GM18858 (cell line): ENCODE data around the gene ANO10.

ENCODE experiments used
- ATAC-seq: cut with Tn5 transposase; IDR thresholded peaks from one replicate; pipeline ENCODE4 v1.9.1; 2021; ENCODE audit not compliant: unreplicated experiment

ANO10 gene

DNA sequence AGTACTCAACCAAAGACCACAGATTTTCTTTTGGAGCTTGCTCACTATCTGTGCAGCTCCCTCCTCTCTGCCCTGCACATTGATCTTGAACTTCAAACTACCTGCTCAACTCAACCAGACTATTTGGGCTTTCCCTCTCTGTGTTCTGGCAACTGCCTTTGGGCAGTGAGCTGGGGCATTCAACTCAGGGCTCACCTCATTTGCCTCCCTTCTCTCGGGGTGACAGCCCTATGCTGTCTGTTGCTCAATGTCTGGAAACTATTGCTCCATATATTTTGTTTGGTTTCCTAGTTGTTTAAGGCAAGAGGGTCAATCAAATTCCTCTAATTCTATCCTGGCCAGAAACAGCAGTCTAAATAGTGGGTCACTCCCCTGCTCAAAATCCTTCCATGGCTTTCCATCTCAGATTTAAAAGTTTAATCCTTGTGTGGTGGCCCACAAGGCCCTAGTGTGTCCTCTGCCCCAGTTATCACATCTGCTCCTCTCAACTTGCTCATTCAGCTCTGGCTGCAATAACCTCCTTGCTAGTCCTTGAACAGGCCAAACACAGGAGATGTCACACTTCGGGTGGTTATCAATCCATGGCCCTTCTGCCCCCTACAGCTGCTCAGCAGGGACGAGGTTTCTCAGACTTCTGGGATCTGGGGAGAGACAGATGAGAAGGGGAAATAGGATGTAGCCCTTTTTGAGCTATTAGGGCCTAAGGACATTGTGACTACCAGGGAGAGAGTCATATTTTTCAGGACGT, 267.7 kb downstream of the ANO10 start:
- no peak for ATAC-seq

DNA sequence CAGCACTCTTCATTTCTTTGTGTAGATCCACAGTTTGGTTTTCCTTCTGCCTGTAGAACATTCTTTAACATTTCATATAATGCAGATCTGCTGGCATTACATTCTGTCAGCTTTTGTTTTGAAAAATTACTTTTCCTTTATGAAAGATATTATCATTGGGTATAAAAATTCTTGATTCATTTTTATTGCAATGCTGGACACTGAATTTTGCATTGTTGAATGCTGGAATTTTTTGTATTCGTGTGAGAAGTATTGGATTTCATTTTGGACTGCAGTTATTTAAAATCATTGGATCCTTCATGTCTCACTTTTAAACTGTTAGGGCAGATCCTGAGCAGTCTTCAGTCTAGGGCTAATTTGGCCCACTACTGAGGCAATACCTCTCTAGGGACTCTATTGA, 268.4 kb downstream of the ANO10 start:
- ATAC-seq, result no peak

DNA sequence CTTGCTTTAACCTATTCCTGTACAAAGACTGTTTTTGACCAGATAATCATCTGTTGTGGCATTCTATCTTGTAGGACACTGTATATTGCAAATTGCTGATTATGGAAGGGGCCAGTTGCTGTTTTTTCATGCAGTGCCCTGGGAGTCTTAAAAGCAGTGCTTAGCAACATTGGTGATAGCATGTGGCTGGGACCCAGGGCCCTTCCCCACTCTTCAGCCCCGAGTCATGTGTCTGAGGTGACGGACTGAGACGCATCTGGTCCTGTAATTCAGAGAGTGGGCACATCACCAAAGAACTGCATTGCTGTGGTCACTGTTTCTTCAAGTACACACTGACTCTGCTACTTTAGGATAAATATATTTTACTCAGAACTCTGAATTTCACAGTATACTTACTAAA, 272.1 kb downstream of the ANO10 start:
- ATAC-seq, result no peak

DNA sequence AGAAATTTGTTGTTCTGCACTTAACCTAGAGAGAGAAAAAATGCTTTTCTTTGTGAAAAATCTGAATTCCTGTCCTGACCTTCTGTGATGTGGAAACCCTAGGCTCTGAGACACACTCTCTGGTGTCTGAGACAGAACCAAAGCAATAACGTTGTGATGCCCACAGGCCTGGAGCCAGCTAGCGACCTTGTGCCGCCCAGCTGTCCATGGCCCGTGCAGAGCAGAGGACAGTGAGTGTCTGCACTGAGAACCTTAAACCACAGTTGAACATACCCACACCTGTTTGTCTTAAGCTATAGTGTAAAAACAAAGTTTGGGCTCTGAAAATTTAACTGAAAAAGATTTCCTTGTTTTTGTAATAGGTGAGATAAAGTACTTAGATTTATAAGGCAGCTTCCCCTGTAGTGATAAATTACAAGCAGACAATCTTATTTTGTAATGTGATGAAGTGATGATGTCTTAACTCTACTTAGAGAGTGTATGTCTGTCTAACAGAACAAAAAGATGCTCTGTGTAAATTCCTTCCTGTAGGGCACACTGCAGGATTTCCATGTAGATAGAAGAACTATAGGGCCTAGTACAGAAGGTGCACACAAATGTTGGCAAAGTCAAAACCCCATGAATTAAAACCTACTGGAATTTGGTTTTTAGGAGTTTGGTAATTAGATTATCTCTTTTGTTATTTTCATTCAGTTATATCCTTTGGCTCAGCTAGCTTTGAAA, 272.8 kb downstream of the ANO10 start:
- no peak for ATAC-seq

DNA sequence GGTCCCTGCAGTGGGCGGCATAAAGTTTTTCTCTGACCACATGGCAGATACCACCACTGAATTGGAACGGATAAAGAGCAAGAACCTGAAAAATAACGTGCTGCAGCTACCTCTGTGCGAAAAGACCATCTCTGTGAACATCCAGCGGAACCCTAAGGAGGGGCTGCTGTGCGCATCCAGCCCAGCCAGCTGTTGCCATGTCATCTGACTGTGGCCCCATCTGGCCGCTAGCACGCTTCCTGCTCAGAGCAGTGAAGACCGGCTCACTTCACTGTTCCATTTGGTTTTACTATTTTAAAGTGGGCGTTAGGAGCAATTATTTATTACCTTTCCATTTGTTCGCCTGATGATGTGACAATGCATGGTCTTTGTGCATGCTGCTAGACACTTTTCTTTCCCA, 273.5 kb downstream of the ANO10 start:
- no peak for ATAC-seq

DNA sequence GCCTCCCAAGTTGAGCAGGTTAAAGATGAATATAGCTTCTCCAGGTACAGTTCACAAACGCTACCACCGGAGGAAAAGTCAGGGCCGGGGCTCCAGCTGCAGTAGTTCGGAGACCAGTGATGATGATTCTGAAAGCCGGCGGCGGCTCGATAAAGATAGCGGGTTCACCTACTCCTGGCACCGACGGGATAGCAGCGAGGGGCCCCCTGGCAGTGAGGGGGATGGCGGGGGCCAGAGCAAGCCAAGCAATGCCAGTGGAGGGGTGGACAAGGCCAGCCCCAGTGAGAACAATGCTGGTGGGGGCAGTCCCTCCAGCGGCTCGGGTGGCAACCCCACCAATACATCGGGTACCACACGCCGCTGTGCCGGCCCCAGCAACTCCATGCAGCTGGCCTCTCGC, 274.0 kb downstream of the ANO10 start:
- ATAC-seq, result no peak

DNA sequence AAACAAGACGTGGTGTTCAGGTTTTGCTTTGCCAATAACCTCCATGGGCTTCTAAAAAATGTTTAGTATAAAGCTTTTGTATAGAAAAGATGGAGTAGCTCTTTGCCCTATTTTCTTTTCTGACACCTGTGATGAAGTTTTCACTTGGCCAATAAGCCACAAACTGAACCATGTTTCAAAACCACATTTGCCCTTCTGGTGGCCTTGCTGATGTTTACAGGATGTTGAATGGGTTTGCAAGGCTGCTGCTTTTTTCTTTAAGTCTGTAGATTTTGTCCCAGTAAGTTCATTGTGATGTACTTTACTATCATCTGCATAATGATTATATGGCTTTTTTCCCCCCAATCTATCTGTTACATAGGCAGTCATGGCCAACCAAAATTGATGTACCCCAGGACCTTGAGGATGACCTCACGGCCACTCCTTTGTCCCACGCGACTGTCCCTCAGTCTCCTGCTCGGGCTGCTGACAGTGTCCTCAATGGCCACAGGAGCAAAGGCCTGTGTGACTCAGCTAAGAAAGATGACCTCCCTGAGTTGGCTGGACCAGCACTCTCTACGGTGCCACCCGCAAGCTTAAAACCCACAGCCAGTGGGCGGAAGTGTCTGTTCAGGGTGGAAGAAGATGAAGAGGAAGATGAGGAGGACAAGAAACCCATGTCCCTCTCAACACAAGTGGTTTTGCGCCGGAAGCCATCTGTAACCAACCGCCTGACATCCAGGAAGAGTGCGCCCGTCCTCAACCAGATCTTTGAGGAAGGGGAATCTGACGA, 274.6 kb downstream of the ANO10 start:
- no peak for ATAC-seq

DNA sequence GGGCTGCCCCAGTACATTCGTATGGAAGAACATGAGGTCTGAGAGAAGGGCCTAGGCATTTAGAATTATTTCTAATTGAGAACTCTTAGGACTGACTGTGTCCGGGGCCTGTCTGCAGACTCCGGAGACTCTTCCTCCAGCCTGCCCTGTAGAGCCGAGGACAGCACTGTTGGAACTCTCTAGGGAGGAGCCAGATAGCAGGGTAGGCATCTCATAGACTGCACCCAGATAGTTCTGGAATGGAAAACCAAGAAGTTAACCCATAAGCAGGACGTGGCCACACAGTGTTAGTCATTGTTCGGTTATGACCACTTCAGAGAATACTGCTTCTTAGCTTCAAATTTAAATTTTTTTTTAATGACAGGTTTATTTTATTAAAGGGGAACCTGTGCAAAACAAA, 275.9 kb downstream of the ANO10 start:
- ATAC-seq, result no peak

DNA sequence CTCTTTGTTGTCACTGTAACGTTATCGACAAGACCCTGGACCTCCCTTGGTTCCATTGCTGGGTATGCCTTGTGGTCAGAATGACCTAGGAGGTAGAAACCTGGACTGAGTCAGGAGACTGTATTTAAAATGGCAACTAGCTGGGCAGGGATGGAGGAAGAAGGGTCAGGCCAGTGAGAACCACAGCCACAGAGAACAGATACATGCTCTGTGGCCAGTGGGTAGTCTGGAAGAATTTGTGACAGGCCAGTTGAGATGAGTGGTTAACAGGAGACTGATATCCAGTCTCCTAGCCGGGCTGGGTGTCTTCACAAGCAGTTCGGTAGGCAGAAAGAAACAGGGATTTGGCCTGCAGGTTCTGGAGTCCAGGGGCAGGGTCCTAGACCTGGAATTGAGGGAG, 276.6 kb downstream of the ANO10 start:
- no peak for ATAC-seq

DNA sequence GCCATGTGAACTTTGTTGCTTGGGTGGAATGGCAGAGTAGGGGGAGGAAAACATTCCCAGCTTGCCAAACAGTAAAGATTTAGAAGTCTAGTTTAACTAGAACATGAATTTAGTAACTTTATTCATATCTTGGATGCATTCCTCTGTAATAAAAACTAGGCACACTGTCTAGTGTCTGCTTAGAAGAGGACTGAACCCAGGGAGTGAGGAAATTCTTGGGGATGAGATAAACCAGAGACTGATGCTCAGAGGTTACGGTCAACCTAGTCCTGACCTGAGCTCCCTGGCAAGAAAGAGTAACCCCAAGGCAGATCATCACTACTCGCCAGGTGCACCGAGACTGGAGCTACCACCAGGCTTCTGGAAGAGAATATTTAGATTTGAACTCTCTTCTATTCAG, 277.3 kb downstream of the ANO10 start:
- no peak for ATAC-seq

DNA sequence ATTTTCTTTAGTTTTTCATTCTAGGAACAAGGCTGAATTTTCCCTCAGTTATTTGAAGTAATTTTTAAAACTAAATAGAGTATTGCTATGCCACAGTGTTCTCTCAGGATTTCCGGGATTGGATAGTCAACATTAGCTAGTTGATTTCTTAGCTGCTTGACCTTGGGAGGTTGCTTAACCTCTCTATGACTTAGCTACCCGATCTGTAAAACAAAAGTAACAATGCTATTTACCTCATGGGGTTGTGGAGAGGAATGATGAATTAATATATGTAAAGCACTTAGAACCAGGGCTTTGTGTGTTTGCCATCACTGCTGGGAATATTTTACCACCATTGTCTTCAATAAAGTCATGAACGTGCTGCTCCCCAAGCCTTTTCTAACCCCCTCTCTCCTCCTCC, 278.0 kb downstream of the ANO10 start:
- no peak for ATAC-seq

DNA sequence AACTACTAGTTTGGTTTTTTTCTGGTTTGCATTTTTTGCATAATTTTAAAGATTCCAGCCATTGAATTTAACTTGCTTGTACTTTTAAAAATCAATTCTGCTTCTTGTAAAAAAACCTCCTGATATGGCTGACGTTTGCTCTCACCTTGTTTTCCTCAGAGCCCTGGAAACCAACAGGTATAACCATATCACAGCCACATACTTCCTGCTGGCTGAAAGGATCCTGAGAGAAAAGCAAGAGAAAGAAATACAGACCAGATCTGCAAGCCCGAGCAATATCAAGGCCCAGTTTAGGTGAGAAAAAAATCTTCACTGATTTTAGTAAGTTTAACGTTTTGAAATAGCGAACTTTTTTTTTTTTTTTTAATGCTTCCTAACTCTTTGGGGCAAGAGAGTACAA, 278.6 kb downstream of the ANO10 start:
- no peak for ATAC-seq

DNA sequence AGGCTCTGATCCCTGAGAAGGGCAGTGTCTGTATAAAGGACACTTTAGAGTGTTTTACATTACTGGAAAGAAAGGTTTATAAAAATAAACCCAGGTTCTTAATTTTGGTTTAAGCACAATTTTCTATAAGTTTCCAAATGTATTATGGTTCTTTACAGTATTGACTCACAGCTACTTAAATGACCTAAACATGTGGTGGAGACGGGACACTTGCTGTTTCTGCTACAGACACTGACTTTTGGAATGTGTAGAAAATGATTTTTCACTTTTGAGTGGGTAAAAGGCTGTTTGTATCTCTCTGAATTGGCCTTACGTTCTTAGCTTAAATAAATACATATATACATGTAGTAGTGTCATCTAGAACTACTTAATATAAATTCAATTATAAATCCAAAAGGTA, 280.0 kb downstream of the ANO10 start:
- no peak for ATAC-seq

DNA sequence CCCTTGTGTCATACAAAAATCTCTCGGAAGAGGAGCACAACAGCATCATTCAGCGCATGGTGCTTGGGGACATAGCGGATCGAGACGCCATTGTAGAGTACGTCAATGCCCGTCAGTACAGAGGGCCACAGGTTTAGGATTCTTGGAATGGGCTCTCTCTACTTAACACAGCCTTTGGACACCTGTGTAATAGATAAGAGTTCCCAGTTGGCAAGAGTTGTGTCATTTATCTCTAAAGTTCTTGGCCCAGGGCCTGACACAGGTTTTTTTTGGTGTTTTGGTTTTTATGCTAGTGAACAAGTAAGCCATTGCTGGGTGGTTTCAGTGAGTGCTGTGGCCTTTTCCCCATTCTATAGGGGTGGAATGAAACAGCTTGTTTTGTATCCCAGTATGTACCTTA, 281.4 kb downstream of the ANO10 start:
- no peak for ATAC-seq

DNA sequence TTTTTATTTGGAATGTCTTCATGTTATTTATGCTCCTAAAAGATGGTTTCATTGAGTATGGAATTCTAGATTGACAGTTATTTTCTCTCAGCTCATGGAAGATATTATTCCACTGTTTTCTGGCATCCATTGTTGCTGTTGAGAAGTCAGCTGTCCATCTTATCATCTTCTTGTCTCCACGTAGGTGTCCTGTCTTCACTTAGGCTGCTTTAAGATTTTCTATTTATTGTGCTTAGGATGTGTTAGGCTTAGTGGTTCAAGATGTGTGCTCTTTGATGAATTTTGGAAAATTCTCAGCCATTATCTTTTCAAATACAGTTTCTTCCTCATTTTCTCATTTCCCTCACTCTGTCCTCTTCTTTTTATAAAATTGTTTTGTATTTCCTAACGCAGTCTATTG, 283.5 kb downstream of the ANO10 start:
- ATAC-seq, result no peak

DNA sequence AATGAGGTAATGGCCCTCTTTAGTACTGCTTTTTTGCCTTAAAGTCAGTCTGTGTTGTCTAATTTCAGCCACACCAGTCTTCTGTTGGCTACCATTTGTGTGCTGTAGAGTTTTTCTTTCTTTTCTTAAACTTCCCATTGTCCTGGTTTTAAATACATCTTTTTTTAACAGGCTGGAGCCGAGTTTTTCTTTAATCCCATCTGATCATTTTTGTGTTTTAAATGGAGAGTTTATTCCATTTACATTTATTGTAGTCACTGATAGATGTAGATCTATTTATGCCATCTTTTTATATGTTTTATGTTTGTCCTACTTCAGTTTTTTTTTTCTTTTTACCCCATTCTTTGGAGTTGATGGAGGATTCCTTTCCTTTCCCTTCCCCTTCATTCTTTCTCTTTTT, 286.0 kb downstream of the ANO10 start:
- ATAC-seq, result no peak

DNA sequence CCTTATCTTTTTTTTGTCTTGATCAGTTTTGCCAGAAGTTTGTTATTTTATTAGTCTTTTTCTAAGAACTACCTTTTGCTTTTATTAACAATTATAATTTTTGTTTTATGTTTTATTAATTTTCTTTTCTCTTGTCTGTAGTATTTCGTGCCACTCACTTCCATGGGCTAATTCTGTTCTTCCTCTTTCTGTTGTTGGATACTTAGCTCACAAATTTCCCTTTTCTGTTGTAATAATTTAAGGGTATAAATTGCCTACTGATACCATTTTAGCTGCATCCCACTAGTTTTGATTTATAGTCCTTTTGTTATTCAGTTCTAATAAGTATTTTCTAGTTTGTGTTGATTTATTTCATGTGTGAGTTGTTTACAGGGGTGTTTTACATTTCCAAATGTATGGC, 286.8 kb downstream of the ANO10 start:
- ATAC-seq, result no peak

DNA sequence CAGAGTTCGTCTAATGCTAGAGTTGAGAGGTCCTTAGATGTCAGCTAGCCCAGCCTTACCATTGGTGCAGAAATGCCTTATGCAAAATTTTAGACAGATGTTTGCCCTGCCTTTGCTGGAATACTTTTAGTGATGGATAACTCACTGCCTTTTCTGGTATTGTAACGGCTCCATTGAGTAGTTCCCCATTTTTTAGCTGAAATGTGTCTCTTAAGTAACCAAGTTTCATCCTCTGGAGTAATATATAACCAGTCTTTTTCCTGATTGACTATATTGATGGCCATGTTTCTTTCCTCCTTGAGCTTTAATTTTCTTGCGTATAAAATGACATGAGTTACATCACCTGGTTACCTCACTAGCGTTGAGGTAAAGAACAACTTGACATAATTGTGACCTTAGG, 290.4 kb downstream of the ANO10 start:
- no peak for ATAC-seq

DNA sequence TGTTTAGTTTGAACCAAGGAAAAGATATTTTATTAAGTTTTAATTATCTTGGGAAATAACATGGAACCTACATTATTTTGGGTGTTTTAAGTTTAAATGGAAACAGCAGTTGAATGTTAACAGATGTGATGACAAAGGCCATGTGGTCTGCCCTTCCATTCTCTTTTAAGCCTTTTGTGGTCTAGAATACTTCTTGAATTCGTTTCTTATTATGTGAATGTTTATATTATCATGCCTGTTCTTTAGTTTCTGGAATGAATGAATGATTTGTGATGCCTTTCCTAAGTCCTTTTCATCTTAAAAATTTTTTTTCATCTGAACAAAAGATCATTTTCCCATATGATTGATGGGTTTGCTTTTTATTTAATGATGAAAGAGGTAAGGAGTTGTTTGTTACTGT, 290.8 kb downstream of the ANO10 start:
- no peak for ATAC-seq

DNA sequence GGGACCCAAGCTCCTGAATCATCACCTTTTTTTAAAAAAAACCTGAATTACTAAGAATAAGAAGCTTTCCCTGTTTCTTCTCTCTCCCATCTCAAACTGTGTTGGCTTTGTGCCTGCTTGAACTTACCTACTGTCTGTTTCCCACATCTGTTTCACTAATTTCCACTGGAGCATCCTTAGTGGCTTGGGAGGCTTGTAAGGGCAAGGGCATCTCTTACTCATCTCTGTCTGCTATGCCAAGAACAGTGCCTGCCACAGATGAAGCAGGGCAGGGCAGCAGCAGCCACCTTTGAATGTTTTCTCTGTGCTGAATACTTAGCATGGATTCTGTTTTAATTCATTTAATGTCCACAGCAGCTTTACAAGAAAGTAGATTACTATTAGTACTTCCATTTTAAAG, 293.2 kb downstream of the ANO10 start:
- ATAC-seq, result no peak

DNA sequence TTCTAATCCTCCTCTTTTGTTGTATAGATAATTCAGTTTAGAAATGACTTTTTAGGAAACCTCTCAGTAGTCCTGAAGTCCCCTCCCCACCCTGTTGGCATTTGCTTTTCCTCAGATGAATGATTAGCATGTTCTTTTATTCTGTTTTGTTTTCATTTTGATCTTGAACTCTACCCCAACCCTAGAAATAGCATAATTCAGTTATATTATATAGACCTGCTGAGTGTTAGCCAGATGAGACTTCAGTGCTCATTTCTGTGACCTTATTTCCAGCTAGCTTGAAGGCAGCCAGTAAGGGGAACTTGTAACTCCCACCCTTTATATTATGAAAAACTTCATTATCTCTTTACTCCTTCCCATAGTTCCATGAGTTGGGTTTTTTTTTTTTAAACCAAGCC, 294.2 kb downstream of the ANO10 start:
- no peak for ATAC-seq
